ENCODE measurements around the gene ADCY2. TPM values are rescaled to one million over a fixed set of nuclear protein-coding genes. Genes with fewer than 3 reads are reported as not detected.

The ADCY2 gene
- total RNA-seq, 1 experiment from 2014 or later: 31.3 TPM

DNA sequence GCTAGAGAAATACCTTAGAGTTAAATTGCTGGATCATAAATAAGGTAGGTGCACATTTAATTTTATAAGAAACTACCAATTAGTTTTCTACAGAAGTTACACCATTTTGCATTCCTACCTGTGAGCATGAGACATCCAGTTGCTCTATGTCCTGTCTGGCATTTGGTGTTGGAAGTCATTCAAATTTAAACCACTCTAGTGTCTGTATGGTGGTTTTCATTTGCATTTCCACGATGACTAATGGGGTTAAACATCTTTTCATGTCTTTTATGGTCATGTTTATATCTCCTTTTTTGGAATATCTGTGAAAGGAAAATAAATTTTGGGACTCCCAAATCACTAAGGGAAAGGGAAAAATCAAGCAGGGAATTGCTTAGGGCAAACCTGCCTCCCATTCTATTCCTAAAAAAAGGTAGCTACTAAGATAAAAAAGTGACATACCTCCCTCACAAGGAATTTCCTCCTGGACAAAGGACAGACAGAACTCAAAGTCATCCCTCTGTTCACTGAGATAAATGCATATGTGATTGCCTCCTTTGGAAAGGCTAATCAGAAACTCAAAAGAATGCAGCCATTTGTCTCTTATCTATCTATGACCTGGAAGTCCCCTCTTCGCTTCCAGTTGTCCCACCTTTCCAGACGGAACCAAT lies 31.6 kb upstream of the ADCY2 start:
- Histone ChIP-seq H4K8ac (replicated peaks; ENCODE audit: insufficient read length, low read depth, low read length) (no peak overlapping the region), H3K56ac (ENCODE audit: insufficient read length, low read depth, low read length) (no peak overlapping the region), H2BK20ac (ENCODE audit: low read depth, low read length, poor library complexity, severe bottlenecking) (no peak overlapping the region), H3K27me3 (ENCODE audit: insufficient read depth, low read length) (no peaks in the 10 kb centered on the region), H4K5ac (ENCODE audit: insufficient read length, low read depth, low read length) (no peak overlapping the region), H2AK5ac (ENCODE audit: insufficient read length, low read length) (no peak overlapping the region), H3K23ac (ENCODE audit: insufficient read length, low read depth, low read length) (no peak overlapping the region), H3K23me2 (ENCODE audit: insufficient read length, low read depth, low read length, poor library complexity, severe bottlenecking) (no peaks in the 10 kb centered on the region), H3K4me1 (ENCODE audit: insufficient read depth, low read length) (peaks cover 9% of the 10 kb centered on the region; the same call in 1 of the 2 replicates), H3K4ac (ENCODE audit: low read depth, low read length) (no peak overlapping the region), H3K18ac (ENCODE audit: insufficient read length, low read depth, low read length) (no peak overlapping the region), H4K91ac (ENCODE audit: insufficient read length, low read depth, low read length) (no peak overlapping the region), H3K9ac (ENCODE audit: extremely low read depth, insufficient read length, low read length) (no peak overlapping the region), H2AFZ (ENCODE audit: low read length) (no peak overlapping the region), H3T11ph (ENCODE audit: low read length) (no peak overlapping the region), H3K79me1 (ENCODE audit: insufficient read depth, low read depth, low read length, poor library complexity, severe bottlenecking) (no peaks in the 10 kb centered on the region), H3K79me2 (ENCODE audit: insufficient read depth, low read length) (no peaks in the 10 kb centered on the region), H3K9me3 (ENCODE audit: control insufficient read depth, low read depth, low read length) (no peaks in the 10 kb centered on the region), H3K4me2 (ENCODE audit: insufficient read depth, insufficient read length, low read length) (no peak overlapping the region), H3K14ac (ENCODE audit: insufficient read depth, low read length) (no peak overlapping the region), H3K27ac (ENCODE audit: insufficient read length, low read depth, low read length) (peak overlapping the region; percentile 21), H4K20me1 (ENCODE audit: control insufficient read depth, insufficient read depth, insufficient read length) (no peaks in the 10 kb centered on the region), H2BK5ac (ENCODE audit: insufficient read length, low read length) (no peak overlapping the region), H2BK12ac (ENCODE audit: insufficient read length, low read depth, low read length) (no peak overlapping the region), H2BK15ac (ENCODE audit: low read depth, low read length) (no peak overlapping the region), H2BK120ac (ENCODE audit: low read depth, low read length, poor library complexity, severe bottlenecking) (no peak overlapping the region)
- DNase-seq: no peak
- peaks cover 7 to 24% of the 10 kb centered on the region in 2 experiments; a peak in 4 of 5 replicates for H3K9me3 Mint-ChIP-seq
- H3K4me1 Mint-ChIP-seq: peaks cover 29 to 45% of the 10 kb centered on the region in 2 experiments
- no CpG with 5 or more reads among the region's 3 CpGs for WGBS (ENCODE audit: extremely low coverage, insufficient read length, low lambda C conversion rate)
- TF ChIP-seq, protein P1, sequence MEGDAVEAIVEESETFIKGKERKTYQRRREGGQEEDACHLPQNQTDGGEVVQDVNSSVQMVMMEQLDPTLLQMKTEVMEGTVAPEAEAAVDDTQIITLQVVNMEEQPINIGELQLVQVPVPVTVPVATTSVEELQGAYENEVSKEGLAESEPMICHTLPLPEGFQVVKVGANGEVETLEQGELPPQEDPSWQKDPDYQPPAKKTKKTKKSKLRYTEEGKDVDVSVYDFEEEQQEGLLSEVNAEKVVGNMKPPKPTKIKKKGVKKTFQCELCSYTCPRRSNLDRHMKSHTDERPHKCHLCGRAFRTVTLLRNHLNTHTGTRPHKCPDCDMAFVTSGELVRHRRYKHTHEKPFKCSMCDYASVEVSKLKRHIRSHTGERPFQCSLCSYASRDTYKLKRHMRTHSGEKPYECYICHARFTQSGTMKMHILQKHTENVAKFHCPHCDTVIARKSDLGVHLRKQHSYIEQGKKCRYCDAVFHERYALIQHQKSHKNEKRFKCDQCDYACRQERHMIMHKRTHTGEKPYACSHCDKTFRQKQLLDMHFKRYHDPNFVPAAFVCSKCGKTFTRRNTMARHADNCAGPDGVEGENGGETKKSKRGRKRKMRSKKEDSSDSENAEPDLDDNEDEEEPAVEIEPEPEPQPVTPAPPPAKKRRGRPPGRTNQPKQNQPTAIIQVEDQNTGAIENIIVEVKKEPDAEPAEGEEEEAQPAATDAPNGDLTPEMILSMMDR (conservative IDR thresholded peaks at IDR 0.05): no peak
- peak overlapping the region in 1 of 3 experiments; percentile 30; a peak in 1 of 7 replicates for H3K27ac Mint-ChIP-seq
- peaks cover 6 to 24% (median 22%) of the 10 kb centered on the region in 3 experiments for H3K36me3 Mint-ChIP-seq (ENCODE audit: insufficient read depth in 1 of 3, low read depth in 3 of 3)
- H3K27me3 Mint-ChIP-seq (ENCODE audit: low read depth): peaks cover 3% of the 10 kb centered on the region
- no peak overlapping the region; a peak in 1 of 5 replicates for H3K4me3 Mint-ChIP-seq

Measured in H9 (cell line).